Activated T-cell treated with anti-CD3 and anti-CD28 coated beads for 48 hours (primary cell): ENCODE measurements around the gene CUL1.

Experiments
- DNase-seq: peaks from one replicate; pipeline ENCODE4 v3.0.0-alpha.2; 2020; ENCODE audit warnings: low read depth

The CUL1 gene

DNA sequence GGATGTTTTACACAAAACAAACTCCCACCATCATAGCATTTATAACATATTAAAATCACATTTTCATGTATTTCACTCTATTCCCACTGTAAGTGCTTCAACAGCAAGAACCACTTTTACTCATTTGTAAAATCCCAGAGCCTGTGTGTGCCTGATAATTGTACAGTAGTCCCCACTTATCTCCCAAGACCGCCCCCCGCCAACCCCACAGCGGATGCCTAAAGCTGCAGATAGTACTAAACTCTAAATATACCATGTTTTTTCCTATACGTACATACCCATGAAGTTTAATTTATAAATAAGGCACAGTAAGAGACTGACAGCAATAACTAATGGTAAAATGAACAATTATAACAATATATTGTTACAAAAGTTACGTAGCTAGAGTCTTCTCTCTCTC is 151.9 kb downstream of the CUL1 start:
- DNase-seq = no peak
